ENCODE results near the gene RPF1.

RPF1 gene

DNA sequence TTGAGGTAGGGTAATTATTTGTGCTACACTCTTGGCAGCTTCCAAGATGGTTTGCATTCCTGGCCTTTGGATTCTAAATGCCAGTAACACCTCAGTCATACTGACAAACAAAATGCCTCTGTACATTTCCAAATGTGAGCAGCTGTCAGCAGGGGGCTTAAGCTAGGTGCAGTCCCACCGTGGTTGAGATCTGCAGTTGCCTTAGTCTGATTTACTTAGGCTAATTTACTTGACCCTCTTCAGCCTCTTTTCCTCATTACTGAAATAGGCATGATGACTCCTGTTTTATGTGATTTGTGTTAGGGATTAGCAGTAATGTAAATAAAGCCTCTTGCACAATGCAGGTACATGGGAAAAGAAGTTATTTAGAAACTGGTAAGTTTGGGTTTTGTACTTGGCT is 13.7 kb downstream of the RPF1 start:
- TF ChIP-seq, protein P1, sequence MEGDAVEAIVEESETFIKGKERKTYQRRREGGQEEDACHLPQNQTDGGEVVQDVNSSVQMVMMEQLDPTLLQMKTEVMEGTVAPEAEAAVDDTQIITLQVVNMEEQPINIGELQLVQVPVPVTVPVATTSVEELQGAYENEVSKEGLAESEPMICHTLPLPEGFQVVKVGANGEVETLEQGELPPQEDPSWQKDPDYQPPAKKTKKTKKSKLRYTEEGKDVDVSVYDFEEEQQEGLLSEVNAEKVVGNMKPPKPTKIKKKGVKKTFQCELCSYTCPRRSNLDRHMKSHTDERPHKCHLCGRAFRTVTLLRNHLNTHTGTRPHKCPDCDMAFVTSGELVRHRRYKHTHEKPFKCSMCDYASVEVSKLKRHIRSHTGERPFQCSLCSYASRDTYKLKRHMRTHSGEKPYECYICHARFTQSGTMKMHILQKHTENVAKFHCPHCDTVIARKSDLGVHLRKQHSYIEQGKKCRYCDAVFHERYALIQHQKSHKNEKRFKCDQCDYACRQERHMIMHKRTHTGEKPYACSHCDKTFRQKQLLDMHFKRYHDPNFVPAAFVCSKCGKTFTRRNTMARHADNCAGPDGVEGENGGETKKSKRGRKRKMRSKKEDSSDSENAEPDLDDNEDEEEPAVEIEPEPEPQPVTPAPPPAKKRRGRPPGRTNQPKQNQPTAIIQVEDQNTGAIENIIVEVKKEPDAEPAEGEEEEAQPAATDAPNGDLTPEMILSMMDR (IDR thresholded peaks at IDR 0.05; ENCODE audit: control insufficient read depth, insufficient read depth, low read depth, low read length, missing control alignments) = no peak
- H3K4me3 ChIP-seq (ENCODE audit: control insufficient read depth, low read depth, low read length) = no peak overlapping the region
- DNase-seq (ENCODE audit: low read depth) = no peak

DNA sequence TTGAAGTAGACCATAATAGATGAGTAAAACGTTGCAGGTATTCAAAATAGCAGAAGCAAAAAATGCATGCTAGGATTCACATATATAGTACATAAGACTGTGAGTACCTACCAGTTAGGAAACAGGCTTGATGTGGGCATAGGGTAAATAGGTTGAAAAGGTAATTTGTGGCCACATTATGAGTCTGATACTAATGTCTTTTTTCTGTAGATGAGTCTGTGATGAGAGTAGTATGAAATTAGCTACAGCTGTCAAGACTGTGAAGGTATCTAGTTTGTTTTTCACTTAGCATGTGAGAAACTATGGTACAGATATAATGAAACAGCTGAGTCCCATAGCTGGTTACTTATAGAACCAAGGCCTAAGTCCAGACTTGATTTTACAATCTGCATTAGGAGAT is 14.7 kb downstream of the RPF1 start:
- TF ChIP-seq, protein P1 (IDR thresholded peaks at IDR 0.05; ENCODE audit: control insufficient read depth, insufficient read depth, low read depth, low read length, missing control alignments) = no peak

DNA sequence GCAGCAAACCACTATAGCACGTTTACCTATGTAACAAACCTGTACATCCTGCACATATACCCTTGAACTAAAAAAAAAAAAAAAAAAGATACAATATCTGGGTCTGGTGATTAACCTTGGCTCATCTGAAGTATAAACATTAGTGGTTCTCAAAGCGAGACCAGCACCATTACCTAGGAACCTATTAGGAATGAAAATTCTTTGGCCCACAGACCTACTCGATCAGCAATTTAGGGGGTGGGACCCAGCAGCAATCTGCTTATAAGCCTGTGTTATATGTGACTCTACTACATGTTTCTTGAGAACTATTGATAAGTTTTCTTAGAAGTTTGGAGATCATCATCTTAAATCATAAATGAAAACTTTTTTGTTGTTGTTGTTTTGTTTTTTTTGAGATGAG is 17.4 kb downstream of the RPF1 start:
- no peak overlapping the region for H3K4me3 ChIP-seq (ENCODE audit: control insufficient read depth, low read depth, low read length)
- TF ChIP-seq, protein P1 (IDR thresholded peaks at IDR 0.05; ENCODE audit: control insufficient read depth, insufficient read depth, low read depth, low read length, missing control alignments) = no peak
- DNase-seq (ENCODE audit: low read depth) = no peak

More for the DNA sequence above, 14.7 kb downstream of the RPF1 start:
- no peak overlapping the region for H3K4me3 ChIP-seq (ENCODE audit: control insufficient read depth, low read depth, low read length)
- DNase-seq (ENCODE audit: low read depth) = no peak

DNA sequence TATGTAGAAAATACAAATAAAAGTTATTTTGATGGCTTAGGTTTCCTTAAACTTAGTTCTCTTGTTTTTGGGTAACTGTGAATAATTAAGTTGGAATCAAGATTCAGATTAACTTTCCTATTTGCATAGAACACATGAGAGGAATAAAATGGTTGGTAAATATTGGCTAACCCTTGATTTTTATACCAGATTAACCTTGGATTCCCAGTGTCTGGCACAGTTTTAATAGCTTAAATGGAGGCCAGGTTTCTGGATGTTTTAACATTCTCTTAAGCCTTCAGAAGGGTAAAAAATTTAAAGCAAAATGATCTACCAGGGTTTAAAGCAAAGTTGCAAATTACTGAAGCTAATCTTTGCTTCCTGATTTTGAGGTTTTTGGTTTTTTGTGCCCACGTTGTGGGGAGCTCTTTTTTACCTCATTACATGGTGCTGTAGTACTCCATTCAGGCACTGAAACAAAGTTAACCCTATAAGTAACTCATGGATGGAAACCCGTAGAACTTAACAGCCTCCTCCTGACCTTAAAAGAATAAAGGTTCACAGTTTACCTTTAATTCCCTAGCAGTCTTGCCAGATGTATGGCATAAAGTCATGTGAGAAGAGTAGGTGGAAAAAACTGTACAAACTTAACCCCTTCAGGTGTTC is 18.7 kb downstream of the RPF1 start:
- no peak overlapping the region for H3K4me3 ChIP-seq (ENCODE audit: control insufficient read depth, low read depth, low read length)
- TF ChIP-seq, protein P1 (IDR thresholded peaks at IDR 0.05; ENCODE audit: control insufficient read depth, insufficient read depth, low read depth, low read length, missing control alignments) = no peak
- DNase-seq (ENCODE audit: low read depth) = no peak

DNA sequence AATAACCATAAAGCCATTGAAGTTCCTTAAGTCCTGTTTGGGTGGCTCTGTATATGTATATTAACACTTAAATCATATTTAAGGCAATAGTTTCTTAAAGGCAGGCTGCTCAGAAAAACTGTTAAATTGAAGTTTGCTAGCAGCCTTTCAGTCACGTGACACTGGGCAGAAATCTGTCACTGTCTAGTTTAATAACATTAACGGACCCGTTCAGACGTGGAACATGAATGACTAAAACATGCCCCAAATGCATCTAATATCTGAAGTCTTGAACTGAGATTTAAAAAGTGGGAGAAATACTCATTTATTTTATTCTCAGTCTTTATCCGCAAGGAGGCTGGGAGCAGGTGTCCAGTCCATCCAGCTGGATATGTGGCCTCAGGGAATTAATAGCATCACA is 23.9 kb downstream of the RPF1 start:
- TF ChIP-seq, protein P1 (IDR thresholded peaks at IDR 0.05; ENCODE audit: control insufficient read depth, insufficient read depth, low read depth, low read length, missing control alignments) = no peak
- no peak overlapping the region for H3K4me3 ChIP-seq (ENCODE audit: control insufficient read depth, low read depth, low read length)
- DNase-seq (ENCODE audit: low read depth) = no peak

DNA sequence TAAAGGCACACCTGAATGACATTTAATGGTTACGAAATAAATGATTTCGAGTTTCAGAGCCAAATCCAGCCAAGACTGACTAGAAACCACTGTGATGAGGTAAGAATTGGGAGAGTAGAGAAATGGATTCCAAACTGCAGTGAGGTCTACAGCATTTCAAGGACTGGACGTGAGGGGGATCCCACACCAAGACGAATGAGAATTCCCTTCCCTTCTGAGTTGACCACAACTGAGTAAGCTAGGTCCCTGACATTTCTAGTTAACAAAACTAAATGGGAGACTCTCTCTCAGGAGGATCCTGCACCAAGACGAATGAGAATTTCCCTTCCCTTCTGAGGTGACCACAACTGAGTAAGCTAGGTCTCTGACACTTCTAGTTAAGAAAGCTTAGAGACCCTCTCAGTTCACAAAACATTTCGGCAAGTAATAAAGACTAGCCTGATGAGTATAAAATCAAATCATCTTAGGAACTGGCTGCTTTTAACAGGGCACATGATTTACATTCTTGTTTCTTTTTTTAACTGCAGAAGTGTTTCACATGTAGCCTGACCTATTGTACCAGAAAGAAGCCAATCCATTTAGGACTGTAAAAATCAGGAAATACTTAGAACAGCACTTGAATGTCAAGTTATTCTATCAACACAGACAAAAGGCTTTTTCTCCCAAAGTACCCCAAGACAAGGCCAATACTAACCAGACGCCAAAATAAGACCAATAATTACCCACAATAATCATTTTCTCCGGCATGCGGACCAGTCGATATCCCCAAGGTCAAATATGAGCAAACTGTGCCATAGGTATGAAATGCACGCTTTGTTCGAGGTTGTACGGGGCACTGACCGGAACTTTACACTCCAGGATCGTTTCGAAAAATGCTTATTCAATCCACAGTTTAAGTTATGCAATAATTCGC is 25.8 kb downstream of the RPF1 start:
- peak; percentile 33 for DNase-seq (ENCODE audit: low read depth)
- TF ChIP-seq, protein P1 (IDR thresholded peaks at IDR 0.05; ENCODE audit: control insufficient read depth, insufficient read depth, low read depth, low read length, missing control alignments) = no peak
- peak overlapping the region; percentile 86 for H3K4me3 ChIP-seq (ENCODE audit: control insufficient read depth, low read depth, low read length)
